ENCODE measurements around the gene ADH5.
"Not testable (repeated sequence)": the region's sequence is repeated elsewhere in the genome, so short reads cannot be mapped to it uniquely, and the experiment has no call there.

- TF ChIP-seq CTCF, POLR2A, EP300 (IDR thresholded peaks at IDR 0.05): not testable (repeated sequence)
These were observed 7.7 kb downstream of the ADH5 start for GRCh38 chr4:99080869-99081268.
